ENCODE results near the gene PRMT7. TPM values are rescaled to one million over a fixed set of nuclear protein-coding genes. Genes with fewer than 3 reads are reported as not detected.

Gene PRMT7
- total RNA-seq, 3 donors from 2014 or later = 38.4 to 53.4 (median 41.0) TPM

DNA sequence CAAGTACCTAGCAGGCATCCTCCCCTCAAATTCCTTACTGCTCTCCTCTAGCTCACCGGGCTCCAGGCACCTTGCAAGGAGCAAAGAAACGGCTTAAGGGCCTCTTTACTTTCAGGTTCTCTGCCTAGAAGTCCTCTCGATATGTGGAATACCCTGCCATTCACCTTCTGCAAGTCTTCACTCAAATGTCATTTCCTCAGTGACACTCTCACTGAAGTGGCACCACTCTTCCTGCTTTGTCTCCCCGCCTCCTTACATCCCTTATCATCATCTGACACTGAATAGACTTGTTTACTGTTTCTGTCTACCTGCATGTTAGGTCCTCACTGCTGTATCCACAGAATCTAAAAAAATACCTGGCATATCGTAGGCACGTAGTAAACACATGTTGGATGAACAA is 1.0 kb upstream of the PRMT7 start:
- intact Hi-C loops (cut with DNase I; ENCODE audit: low total_unique reads) = no loop called here
- no peak overlapping the region for H3K27ac ChIP-seq
- DNase-seq (ENCODE audit: low spot score in 2 of 2) = no peak

DNA sequence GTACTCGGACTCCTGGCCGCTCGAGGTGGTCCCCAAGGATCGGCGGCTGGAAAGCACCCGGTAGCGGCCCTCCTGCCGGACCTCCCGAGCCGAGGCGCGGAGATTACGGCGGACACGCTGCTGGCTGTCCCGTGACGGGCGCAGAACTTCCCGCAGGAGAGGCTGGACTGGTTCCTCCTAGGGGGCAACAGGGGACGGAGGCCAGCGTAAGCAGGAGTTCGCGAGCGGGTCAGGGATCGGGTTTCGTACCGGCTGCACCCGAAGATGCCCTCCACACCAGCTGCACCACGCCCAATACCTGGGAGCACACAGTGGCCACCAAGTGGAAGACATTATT is 414 bp upstream of the PRMT7 start:
- Histone ChIP-seq H3K4me3 (peak overlapping the region; percentile 78 to 99 (median 84)), H3K27me3 (no peaks in the 10 kb centered on the region), H3K27ac (peak overlapping the region; percentile 84 to 85), H3K36me3 (no peaks in the 10 kb centered on the region), H3K4me1 (peaks cover 0 to 12% of the 10 kb centered on the region in 2 donors), H3K9me3 (no peaks in the 10 kb centered on the region)
- DNase-seq (ENCODE audit: low spot score in 2 of 2) = no peak
- TF ChIP-seq, protein P1, sequence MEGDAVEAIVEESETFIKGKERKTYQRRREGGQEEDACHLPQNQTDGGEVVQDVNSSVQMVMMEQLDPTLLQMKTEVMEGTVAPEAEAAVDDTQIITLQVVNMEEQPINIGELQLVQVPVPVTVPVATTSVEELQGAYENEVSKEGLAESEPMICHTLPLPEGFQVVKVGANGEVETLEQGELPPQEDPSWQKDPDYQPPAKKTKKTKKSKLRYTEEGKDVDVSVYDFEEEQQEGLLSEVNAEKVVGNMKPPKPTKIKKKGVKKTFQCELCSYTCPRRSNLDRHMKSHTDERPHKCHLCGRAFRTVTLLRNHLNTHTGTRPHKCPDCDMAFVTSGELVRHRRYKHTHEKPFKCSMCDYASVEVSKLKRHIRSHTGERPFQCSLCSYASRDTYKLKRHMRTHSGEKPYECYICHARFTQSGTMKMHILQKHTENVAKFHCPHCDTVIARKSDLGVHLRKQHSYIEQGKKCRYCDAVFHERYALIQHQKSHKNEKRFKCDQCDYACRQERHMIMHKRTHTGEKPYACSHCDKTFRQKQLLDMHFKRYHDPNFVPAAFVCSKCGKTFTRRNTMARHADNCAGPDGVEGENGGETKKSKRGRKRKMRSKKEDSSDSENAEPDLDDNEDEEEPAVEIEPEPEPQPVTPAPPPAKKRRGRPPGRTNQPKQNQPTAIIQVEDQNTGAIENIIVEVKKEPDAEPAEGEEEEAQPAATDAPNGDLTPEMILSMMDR (IDR thresholded peaks at IDR 0.05) = no peak
- no peak for TF ChIP-seq POLR2AphosphoS5 (IDR thresholded peaks at IDR 0.05)
- no peak for TF ChIP-seq POLR2A (IDR thresholded peaks at IDR 0.05)
- intact Hi-C loops (cut with DNase I; ENCODE audit: low total_unique reads) = no loop called here

More for the DNA sequence above, 1.0 kb upstream of the PRMT7 start:
- H3K4me1 ChIP-seq = peaks cover 0 to 12% of the 10 kb centered on the region in 2 donors
- TF ChIP-seq POLR2AphosphoS5 (IDR thresholded peaks at IDR 0.05) = no peak
- TF ChIP-seq POLR2A (IDR thresholded peaks at IDR 0.05) = no peak
- TF ChIP-seq, protein P1 (IDR thresholded peaks at IDR 0.05) = no peak
- H3K27me3 ChIP-seq = no peaks in the 10 kb centered on the region
- peak overlapping the region; percentile 78 to 99 (median 84) for H3K4me3 ChIP-seq
- H3K9me3 ChIP-seq = no peaks in the 10 kb centered on the region
- no peaks in the 10 kb centered on the region for H3K36me3 ChIP-seq

DNA sequence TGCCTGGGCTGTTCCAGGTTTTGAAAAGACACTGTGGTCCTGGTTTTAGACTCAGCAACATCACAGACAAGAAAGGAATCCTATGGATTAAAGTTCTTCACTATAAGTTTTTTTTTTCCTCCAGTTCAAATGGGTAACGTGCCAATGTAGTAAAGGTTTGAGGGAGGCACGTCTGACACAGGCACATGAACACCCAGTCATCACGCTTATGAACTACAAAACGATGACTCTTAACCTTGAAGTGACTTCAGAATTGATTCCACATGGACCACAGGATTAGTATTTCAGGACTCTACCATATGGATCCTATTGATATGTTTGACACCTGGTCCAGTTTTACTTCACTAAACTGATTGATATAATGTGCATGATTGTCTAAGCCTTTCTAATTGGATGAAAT is 2.3 kb downstream of the PRMT7 start:
- Histone ChIP-seq H3K27ac (no peak overlapping the region), H3K27me3 (no peaks in the 10 kb centered on the region), H3K9me3 (no peaks in the 10 kb centered on the region), H3K36me3 (no peaks in the 10 kb centered on the region), H3K4me1 (peaks cover 0 to 12% of the 10 kb centered on the region in 2 donors), H3K4me3 (no peak overlapping the region)
- DNase-seq (ENCODE audit: low spot score in 2 of 2) = no peak
- intact Hi-C loops (cut with DNase I; ENCODE audit: low total_unique reads) = no loop called here
- TF ChIP-seq POLR2A (IDR thresholded peaks at IDR 0.05) (no peak), POLR2AphosphoS5 (IDR thresholded peaks at IDR 0.05) (no peak)
- TF ChIP-seq, protein P1 (IDR thresholded peaks at IDR 0.05) = no peak

DNA sequence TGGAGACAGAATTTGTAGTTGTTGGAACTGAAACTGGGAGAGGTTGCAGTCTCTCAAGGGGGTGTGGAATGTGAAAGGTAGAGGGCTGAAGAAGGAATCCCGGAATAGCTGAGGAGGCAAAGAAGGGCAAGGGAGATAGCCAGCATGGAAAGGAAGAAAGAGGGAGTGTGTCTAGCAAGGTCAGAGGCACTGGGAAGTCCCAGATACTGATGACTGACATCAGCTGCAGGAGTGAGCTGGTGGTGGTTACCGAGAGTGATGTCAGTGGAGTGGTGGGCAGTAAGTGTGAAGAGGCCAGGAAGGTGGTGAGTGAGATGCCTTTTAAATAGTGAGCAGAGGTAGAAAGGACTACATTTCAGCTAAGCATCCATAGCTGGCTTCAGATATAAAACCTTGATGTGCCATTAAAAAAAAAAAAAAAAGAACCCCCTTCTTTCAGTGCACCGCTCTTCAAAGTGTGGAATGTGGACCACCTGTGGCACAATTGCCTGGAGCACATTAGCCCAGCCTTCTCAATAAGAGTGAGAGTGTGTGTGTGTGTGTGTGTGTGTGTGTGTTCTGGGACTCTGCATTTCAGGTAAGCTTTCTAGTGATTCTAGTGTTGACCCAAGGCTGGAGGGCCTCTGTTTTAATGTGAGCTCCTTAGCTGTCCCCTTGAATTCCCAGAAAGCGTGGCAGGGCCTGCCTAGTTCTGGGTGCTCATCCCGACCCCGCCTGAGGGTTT is 8.5 kb downstream of the PRMT7 start:
- Histone ChIP-seq H3K27me3 (no peaks in the 10 kb centered on the region), H3K4me1 (no peaks in the 10 kb centered on the region), H3K9me3 (no peaks in the 10 kb centered on the region), H3K27ac (no peak overlapping the region), H3K36me3 (no peaks in the 10 kb centered on the region), H3K4me3 (no peak overlapping the region)
- intact Hi-C loops (cut with DNase I; ENCODE audit: low total_unique reads) = no loop called here
- DNase-seq (ENCODE audit: low spot score in 2 of 2) = no peak
- TF ChIP-seq POLR2AphosphoS5 (IDR thresholded peaks at IDR 0.05) = no peak
- TF ChIP-seq POLR2A (IDR thresholded peaks at IDR 0.05) = no peak
- TF ChIP-seq, protein P1 (IDR thresholded peaks at IDR 0.05) = no peak

DNA sequence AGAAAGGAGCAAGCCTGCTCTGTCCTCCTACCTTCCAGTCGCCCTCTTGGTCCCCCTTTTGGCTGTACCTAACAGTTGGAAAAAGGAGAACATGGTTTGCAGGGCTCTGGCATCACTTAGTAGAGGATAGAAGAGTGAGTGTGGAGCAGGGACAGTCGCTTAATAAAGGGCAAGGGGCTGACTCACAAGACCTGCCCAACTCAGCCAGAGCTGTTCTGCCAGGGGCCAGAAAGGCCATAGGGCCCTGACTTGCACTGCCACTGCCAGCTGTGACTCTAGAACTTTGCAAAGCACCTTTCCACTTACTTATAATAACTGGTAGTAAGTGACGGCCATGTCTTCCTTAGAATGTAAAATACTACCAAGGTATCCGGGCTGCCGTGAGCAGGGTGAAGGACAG is 13.5 kb downstream of the PRMT7 start:
- Histone ChIP-seq H3K9me3 (no peaks in the 10 kb centered on the region), H3K36me3 (no peaks in the 10 kb centered on the region)

More for the DNA sequence above, 13.5 kb downstream of the PRMT7 start:
- Histone ChIP-seq H3K4me3 (no peak overlapping the region), H3K4me1 (no peaks in the 10 kb centered on the region), H3K27me3 (no peaks in the 10 kb centered on the region), H3K27ac (no peak overlapping the region)
- no peak for DNase-seq (ENCODE audit: low spot score in 2 of 2)
- intact Hi-C loops (cut with DNase I; ENCODE audit: low total_unique reads) = no loop called here
- TF ChIP-seq, protein P1 (IDR thresholded peaks at IDR 0.05) = no peak
